Lower leg skin (tissue), 4 donors: ENCODE data around the gene ATP13A5. TPM values are rescaled to one million over a fixed set of nuclear protein-coding genes. Genes with fewer than 3 reads are reported as not detected.

Source experiments
- DNase-seq, 2 donors: peaks; one replicate each; pipeline ENCODE4 v3.0.0-alpha.2; 2019; ENCODE audit warnings: low spot score in 2 of 2
- H3K4me3 ChIP-seq: fragments of 200-600 bp; sonication (generic); 2 replicates; pipeline ENCODE4 v1.5.1; 2017; ENCODE audit warnings: mild to moderate bottlenecking, low read depth; ENCODE audit not compliant: poor library complexity, severe bottlenecking
- POLR2A ChIP-seq, 2 donors: fragments of 450-650 bp; IDR thresholded peaks; one replicate each; pipeline ENCODE4 v1.6.1; 2016 to 2017; ENCODE audit warnings: antibody characterized with exemption in 2 of 2, mild to moderate bottlenecking in 1 of 2, moderate library complexity in 1 of 2
- WGBS, 2 donors: methylation state at CpG; one replicate each; pipeline ENCODE4 v1.1.5; 2018; 5-methylcytosine and 5-hydroxymethylcytosine counted together
- intact Hi-C: fragments of 100-400 bp; cut with DNase I; formaldehyde crosslinking; loops from one replicate; pipeline ENCODE4 v1.15.0; 2023; ENCODE audit warnings: low total_unique reads
- total RNA-seq, 4 donors: library from RNA; depleted of rRNA; stranded (reverse); fragments of >200 nt; gene quantifications; one replicate each; pipeline ENCODE4 v1.1.0, GENCODE V29; 2016
- TF ChIP-seq, protein P1 (sequence below), 3 donors: fragments of 450-650 bp; IDR thresholded peaks; one replicate each; pipeline ENCODE4 v1.5.1; 2016; ENCODE audit warnings: antibody characterized with exemption in 3 of 3, mild to moderate bottlenecking in 3 of 3, moderate library complexity in 2 of 3

The ATP13A5 gene
- total RNA-seq, 4 donors from 2014 or later, result 4.4 to 9.7 (median 5.2) TPM

GRCh38 chr3:193354423-193354822 lies 24.1 kb downstream of the ATP13A5 start:
- DNase-seq, result no peak
- intact Hi-C loops, result no loop called here
- TF ChIP-seq, protein P1, sequence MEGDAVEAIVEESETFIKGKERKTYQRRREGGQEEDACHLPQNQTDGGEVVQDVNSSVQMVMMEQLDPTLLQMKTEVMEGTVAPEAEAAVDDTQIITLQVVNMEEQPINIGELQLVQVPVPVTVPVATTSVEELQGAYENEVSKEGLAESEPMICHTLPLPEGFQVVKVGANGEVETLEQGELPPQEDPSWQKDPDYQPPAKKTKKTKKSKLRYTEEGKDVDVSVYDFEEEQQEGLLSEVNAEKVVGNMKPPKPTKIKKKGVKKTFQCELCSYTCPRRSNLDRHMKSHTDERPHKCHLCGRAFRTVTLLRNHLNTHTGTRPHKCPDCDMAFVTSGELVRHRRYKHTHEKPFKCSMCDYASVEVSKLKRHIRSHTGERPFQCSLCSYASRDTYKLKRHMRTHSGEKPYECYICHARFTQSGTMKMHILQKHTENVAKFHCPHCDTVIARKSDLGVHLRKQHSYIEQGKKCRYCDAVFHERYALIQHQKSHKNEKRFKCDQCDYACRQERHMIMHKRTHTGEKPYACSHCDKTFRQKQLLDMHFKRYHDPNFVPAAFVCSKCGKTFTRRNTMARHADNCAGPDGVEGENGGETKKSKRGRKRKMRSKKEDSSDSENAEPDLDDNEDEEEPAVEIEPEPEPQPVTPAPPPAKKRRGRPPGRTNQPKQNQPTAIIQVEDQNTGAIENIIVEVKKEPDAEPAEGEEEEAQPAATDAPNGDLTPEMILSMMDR (IDR thresholded peaks at IDR 0.05), result no peak
- no peak for TF ChIP-seq POLR2A (IDR thresholded peaks at IDR 0.05)
- 52 to 62% methylated on average over 5 of the region's 5 CpGs for WGBS, 2 donors
- H3K4me3 ChIP-seq, result no peak overlapping the region

DNA sequence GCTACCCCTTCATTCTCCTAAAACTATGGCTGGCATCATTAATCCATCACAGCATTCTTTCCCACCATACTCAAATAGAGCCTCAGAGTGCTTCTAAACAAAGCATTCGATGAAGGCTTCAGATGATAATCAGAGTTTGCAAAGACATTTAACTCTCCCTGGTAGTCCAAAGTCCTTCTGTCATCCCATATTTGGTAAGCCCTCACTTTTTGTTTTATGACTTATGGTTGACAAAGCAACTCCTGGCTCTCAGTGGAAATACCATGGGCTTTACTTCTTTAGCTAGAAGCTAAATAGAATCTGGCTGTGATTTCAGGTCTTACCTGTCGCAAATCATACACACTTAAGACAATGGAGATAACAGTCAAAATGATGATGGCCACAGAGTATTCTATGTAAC lies 27.8 kb downstream of the ATP13A5 start:
- DNase-seq, result no peak
- intact Hi-C loops, result no loop called here
- 83 to 93% methylated on average over 2 of the region's 2 CpGs for WGBS, 2 donors
- TF ChIP-seq, protein P1 (IDR thresholded peaks at IDR 0.05), result no peak
- no peak for TF ChIP-seq POLR2A (IDR thresholded peaks at IDR 0.05)
- no peak overlapping the region for H3K4me3 ChIP-seq

DNA sequence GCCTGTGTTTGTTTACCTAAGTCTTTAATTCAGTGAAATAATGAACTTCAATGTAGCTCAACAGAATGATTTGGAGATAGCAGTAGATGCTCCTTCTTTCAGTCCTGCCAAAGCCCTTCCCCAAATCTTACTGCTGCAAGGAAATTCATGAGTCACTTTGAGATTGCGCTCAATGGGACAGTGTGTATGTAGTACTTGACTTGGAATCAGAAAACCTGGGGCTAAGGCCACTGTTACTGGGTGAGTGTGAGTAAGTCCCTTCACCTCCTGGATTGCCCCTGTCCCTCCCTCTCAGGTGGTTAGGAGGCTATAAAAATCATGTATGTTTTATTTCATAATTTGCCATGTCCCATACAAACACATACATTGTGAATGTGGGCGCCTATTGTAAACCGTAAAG lies 29.9 kb downstream of the ATP13A5 start:
- no peak for TF ChIP-seq POLR2A (IDR thresholded peaks at IDR 0.05)
- TF ChIP-seq, protein P1 (IDR thresholded peaks at IDR 0.05), result no peak
- no peak overlapping the region for H3K4me3 ChIP-seq
- 55 to 66% methylated on average over 3 of the region's 3 CpGs for whole genome bisulfite sequencing, 2 donors
- intact Hi-C loops, result no loop called here
- DNase-seq, result no peak

DNA sequence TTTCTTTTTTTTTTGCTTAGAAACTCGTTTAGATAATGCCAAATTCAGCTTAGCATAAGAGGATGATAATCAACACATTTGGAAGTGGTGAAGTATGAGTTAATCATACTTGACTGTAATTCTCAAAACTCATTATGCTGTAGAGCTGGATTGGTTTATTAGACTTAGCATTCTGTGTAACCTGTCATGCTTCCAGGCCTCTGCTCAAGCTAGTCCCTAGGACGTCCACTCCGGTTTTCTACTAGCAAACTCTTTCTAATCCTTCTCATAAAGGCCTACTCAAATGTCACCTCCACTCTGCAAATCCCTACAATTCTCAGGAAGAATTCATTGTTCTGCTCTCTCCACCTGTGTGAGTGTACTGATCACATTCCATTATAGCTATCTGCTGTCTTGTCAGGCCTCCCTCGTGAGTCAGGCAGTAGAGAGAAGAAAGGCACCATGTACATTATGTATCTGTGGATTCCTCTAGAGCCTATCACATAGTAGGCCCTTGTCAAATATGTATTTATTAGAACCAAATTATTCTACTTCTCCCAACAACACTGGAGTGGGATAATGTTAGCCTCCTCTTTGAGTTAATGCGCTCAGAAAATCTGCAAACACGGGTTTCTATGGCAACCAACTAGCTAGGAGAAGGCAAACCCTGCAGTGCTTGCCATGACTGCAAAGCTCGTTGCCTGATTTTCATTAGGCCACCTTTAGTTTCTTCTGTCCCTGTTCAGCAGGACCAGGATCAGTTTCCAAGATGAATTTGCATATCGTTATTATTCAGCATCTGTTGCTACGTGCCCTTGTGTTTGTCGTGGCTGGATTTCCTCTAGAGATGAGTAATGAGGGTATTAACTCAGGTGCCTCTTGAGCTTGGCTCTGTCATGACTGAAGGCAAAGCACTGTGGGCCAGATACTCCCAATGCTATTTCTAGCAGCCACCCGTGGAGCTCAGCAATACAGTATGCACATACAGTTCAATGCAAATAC lies 30.7 kb downstream of the ATP13A5 start:
- no peak for DNase-seq
- TF ChIP-seq POLR2A (IDR thresholded peaks at IDR 0.05), result no peak
- TF ChIP-seq, protein P1 (IDR thresholded peaks at IDR 0.05), result no peak
- 30 to 33% methylated on average over 11 of the region's 11 CpGs for whole genome bisulfite sequencing, 2 donors
- intact Hi-C loops, result no loop called here
- H3K4me3 ChIP-seq, result no peak overlapping the region

DNA sequence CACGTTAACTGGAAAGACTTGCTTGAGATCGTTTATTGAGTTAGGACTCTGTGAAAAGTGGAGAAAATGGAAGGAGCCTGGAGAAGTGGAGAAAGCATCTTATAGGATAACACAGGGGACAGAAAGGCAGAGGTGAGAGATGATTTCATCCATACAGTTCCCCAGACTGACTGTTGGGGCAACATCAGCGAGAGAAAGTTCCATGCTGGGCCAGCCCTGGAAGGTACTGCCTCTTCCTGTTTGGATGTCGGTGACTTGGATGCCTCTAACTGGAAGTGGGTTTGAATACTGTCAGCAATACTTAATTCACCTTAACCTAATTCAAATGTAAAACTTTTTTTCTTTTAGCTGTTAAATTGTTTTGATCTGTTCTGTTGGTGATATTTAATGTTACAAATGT lies 32.3 kb downstream of the ATP13A5 start:
- 64 to 68% methylated on average over 4 of the region's 4 CpGs for WGBS, 2 donors
- TF ChIP-seq, protein P1 (IDR thresholded peaks at IDR 0.05), result no peak
- TF ChIP-seq POLR2A (IDR thresholded peaks at IDR 0.05), result no peak
- intact Hi-C loops, result no loop called here

More for the DNA sequence above, 32.3 kb downstream of the ATP13A5 start:
- H3K4me3 ChIP-seq, result no peak overlapping the region
- no peak for DNase-seq
